Heart left ventricle (tissue), 16 donors: ENCODE results near the gene SNTB2. TPM values are rescaled to one million over a fixed set of nuclear protein-coding genes. Genes with fewer than 3 reads are reported as not detected.

Experiments
- ATAC-seq, 4 donors: fragments of 200-7000 bp; cut with Tn5 transposase; one replicate each; pipeline ENCODE4 v1.9.1; 2020 to 2022; ENCODE audit warnings: moderate library complexity in 4 of 4, mild to moderate bottlenecking in 3 of 4, moderate number of reproducible peaks in 1 of 4
- DNase-seq, 5 donors: peaks; one replicate each; pipeline ENCODE4 v3.0.0-alpha.2; 2020
- H3K27ac ChIP-seq, 12 donors: fragments of 200-600 bp; sonication (generic) in 4 of 12; one replicate each; pipeline versions ENCODE4 v1.5.0 to v1.8.0; 2016 to 2022; ENCODE audit warnings: mild to moderate bottlenecking in 2 of 12
- H3K27me3 ChIP-seq, 9 donors: fragments of 200-600 bp; sonication (generic) in 2 of 9; one replicate each; pipeline versions ENCODE4 v1.5.1 to v1.8.0; 2016 to 2022; ENCODE audit warnings: mild to moderate bottlenecking in 3 of 9
- H3K36me3 ChIP-seq, 9 donors: fragments of 200-600 bp; sonication (generic) in 2 of 9; one replicate each; pipeline versions ENCODE4 v1.5.0 to v1.8.0; 2018 to 2022; ENCODE audit warnings: mild to moderate bottlenecking in 2 of 9
- H3K4me1 ChIP-seq, 12 donors: fragments of 200-600 bp; sonication (generic) in 4 of 12; one replicate each; pipeline versions ENCODE4 v1.5.0 to v1.8.0; 2016 to 2022; ENCODE audit warnings: mild to moderate bottlenecking in 3 of 12
- H3K4me3 ChIP-seq, 12 donors: fragments of 200-600 bp; sonication (generic) in 4 of 12; one replicate each; pipeline versions ENCODE4 v1.5.0 to v1.8.0; 2017 to 2022; ENCODE audit warnings: mild to moderate bottlenecking in 9 of 12, moderate library complexity in 4 of 12
- H3K9me3 ChIP-seq, 12 donors: fragments of 200-600 bp; sonication (generic) in 4 of 12; one replicate each; pipeline versions ENCODE4 v1.5.0 to v1.8.0; 2016 to 2022; ENCODE audit warnings: mild to moderate bottlenecking in 1 of 12
- CTCF ChIP-seq, 12 donors: fragments of 200-600 bp; sonication (generic) in 4 of 12; IDR thresholded peaks; one replicate each; pipeline versions ENCODE4 v1.5.0 to v1.8.0; 2018 to 2022; ENCODE audit warnings: antibody characterized with exemption in 12 of 12, mild to moderate bottlenecking in 5 of 12
- POLR2A ChIP-seq, 2 donors: fragments of 450-650 bp; IDR thresholded peaks; one replicate each; pipeline ENCODE4 v1.6.1; 2017; ENCODE audit warnings: antibody characterized with exemption in 2 of 2, mild to moderate bottlenecking in 2 of 2, moderate library complexity in 2 of 2
- WGBS, 4 donors: extraction: QIAGEN DNeasy Blood & Tissue Kit in 2 of 4; methylation state at CpG; one replicate each; pipeline versions ENCODE4 v1.1.5 to v1.1.7; 2013 to 2018; 5-methylcytosine and 5-hydroxymethylcytosine counted together
- intact Hi-C, 10 donors: fragments of 100-400 bp; cut with DNase I; formaldehyde crosslinking; loops; one replicate each; pipeline versions ENCODE4 v1.11.1 to v1.14.2; 2022
- polyA plus RNA-seq, 2 donors: library from polyadenylated mRNA; stranded (reverse); fragments of 200-250 nt; gene quantifications; one replicate each; pipeline ENCODE4 v1.2.3, GENCODE V29; 2013
- total RNA-seq, 9 donors: library from RNA; depleted of rRNA in 2 of 9; stranded (reverse); fragments of >200 nt in 2 of 9; fragmentation: NEBNext Ultra II Directional in 3 of 9; extraction: Animal tissue kit (Norgen Biotek cat#: 25700) in 3 of 9; gene quantifications; one replicate each; pipeline versions ENCODE4 v1.1.0 to v1.2.4, GENCODE V29; 2016 to 2023
- donor health status: ischemic (EF 13 %, LVEDD 7.1; RV severe dilation, severe dysfunction).
- donor health status: healthy with polysubstance abuse.
- donor health status: DM: no; HTN: yes; CAD: no.
- donor health status: DM: no; HTN: no; CAD: no.
- donor health status: ischemic (EF 25% LVEDD 6.9; RV normal size, moderate dysfunction).
- donor health status: ischemic (EF 25% LVEDD 5.7; RV mildly dilated, moderate dysfunction).
- donor health status: healthy.
- donor health status: DM: yes; HTN: yes; CAD: no.
- donor health status: ischemic (EF 35%, LVEDD 5.7; RV mildly dilated, moderate dysfunction).
- donor health status: nonischemic (EF 11% LVEDD 7.7; RV severe dilation, severe dysfunction).
- donor health status: DM: yes; HTN: yes; CAD: no.
- donor health status: PGD.
- donor health status: ischemic (EF 29% LVEDD 5.4; RV normal size, mild dysfunction).
- donor health status: nonischemic (EF 23%, LVEDD 6.1; RV moderate dilation, normal function).

SNTB2 gene
- total and polyA plus RNA-seq, 11 donors = 2.2 to 28.5 (median 13.0) TPM

- Histone ChIP-seq H3K4me3 (no peak overlapping the region), H3K27me3 (no peaks in the 10 kb centered on the region), H3K9me3 (no peaks in the 10 kb centered on the region), H3K4me1 (peaks cover 0 to 18% (median 5%) of the 10 kb centered on the region in 12 donors), H3K27ac (peak overlapping the region in 1 of 12 donors; percentile 2), H3K36me3 (peaks cover 0 to 32% (median 14%) of the 10 kb centered on the region in 9 donors)
- TF ChIP-seq CTCF (IDR thresholded peaks at IDR 0.05) (no peak), POLR2A (IDR thresholded peaks at IDR 0.05) (no peak)
- no peak for ATAC-seq
- intact Hi-C loops = no loop called here
- DNase-seq = no peak
- 61 to 72% (median 69%) methylated on average over 2 of the region's 2 CpGs for WGBS, 4 donors
These were observed 83.9 kb downstream of the SNTB2 start for GRCh38 chr16:69270831-69271230.

GRCh38 chr16:69273009-69273408, 86.0 kb downstream of the SNTB2 start:
- TF ChIP-seq CTCF (IDR thresholded peaks at IDR 0.05) = no peak
- no peak for TF ChIP-seq POLR2A (IDR thresholded peaks at IDR 0.05)
- no peak for DNase-seq
- H3K4me1 ChIP-seq = peaks cover 0 to 34% (median 8%) of the 10 kb centered on the region in 12 donors
- intact Hi-C loops = no loop called here
- H3K4me3 ChIP-seq = no peak overlapping the region
- H3K27me3 ChIP-seq = no peaks in the 10 kb centered on the region
- H3K27ac ChIP-seq = no peak overlapping the region
- peaks cover 0 to 32% (median 11%) of the 10 kb centered on the region in 9 donors for H3K36me3 ChIP-seq
- H3K9me3 ChIP-seq = no peaks in the 10 kb centered on the region
- ATAC-seq = no peak
- WGBS, 4 donors = 52 to 60% (median 60%) methylated on average over 4 of the region's 4 CpGs

- ATAC-seq = no peak
- Histone ChIP-seq H3K9me3 (no peaks in the 10 kb centered on the region), H3K4me3 (no peak overlapping the region), H3K4me1 (peaks cover 0 to 34% (median 8%) of the 10 kb centered on the region in 12 donors), H3K27ac (peak overlapping the region in 4 of 12 donors; percentile 9 to 66 (median 44)), H3K36me3 (peaks cover 0 to 32% (median 11%) of the 10 kb centered on the region in 9 donors), H3K27me3 (no peaks in the 10 kb centered on the region)
- no peak for DNase-seq
- WGBS, 4 donors = 75 to 79% (median 77%) methylated on average over 4 of the region's 4 CpGs
- TF ChIP-seq POLR2A (IDR thresholded peaks at IDR 0.05) = no peak
- no peak for TF ChIP-seq CTCF (IDR thresholded peaks at IDR 0.05)
- intact Hi-C loops = no loop called here
These were observed 87.8 kb downstream of the SNTB2 start for GRCh38 chr16:69274699-69275235.

- ATAC-seq (peak; percentile 74 to 99 (median 92)), DNase-seq (peak in 4 of 5 donors; percentile 45 to 72 (median 67))
- 63 to 72% (median 67%) methylated on average over 7 of the region's 7 CpGs for WGBS, 4 donors
- no peak for TF ChIP-seq POLR2A (IDR thresholded peaks at IDR 0.05)
- TF ChIP-seq CTCF (IDR thresholded peaks at IDR 0.05) = no peak
- Histone ChIP-seq H3K4me1 (peaks cover 0 to 26% (median 6%) of the 10 kb centered on the region in 12 donors), H3K4me3 (no peak overlapping the region), H3K9me3 (no peaks in the 10 kb centered on the region), H3K36me3 (peaks cover 0 to 16% (median 7%) of the 10 kb centered on the region in 9 donors), H3K27ac (peak overlapping the region in 9 of 12 donors; percentile 4 to 66 (median 43)), H3K27me3 (no peaks in the 10 kb centered on the region)
- intact Hi-C loops = no loop called here
These were observed 89.5 kb downstream of the SNTB2 start for GRCh38 chr16:69276148-69277115.
